ENCODE results near the gene DRG1.
"Not testable (repeated sequence)": the region's sequence is repeated elsewhere in the genome, so short reads cannot be mapped to it uniquely, and the experiment has no call there.

Gene DRG1

GRCh38 chr22:31361743-31362142 lies 37.7 kb upstream of the DRG1 start:
- no peak overlapping the region for H3K27ac ChIP-seq
- TF ChIP-seq CTCF (IDR thresholded peaks at IDR 0.05) = no peak
- intact Hi-C loops (cut with DNase I; ENCODE audit: low total_unique reads) = no loop called here
- H3K4me3 ChIP-seq = no peak overlapping the region
- no peaks in the 10 kb centered on the region for H3K36me3 ChIP-seq
- H3K4me1 ChIP-seq = no peaks in the 10 kb centered on the region
- peaks cover 0 to 3% of the 10 kb centered on the region in 2 donors for H3K27me3 ChIP-seq
- DNase-seq = no peak
- H3K9me3 ChIP-seq = no peaks in the 10 kb centered on the region

DNA sequence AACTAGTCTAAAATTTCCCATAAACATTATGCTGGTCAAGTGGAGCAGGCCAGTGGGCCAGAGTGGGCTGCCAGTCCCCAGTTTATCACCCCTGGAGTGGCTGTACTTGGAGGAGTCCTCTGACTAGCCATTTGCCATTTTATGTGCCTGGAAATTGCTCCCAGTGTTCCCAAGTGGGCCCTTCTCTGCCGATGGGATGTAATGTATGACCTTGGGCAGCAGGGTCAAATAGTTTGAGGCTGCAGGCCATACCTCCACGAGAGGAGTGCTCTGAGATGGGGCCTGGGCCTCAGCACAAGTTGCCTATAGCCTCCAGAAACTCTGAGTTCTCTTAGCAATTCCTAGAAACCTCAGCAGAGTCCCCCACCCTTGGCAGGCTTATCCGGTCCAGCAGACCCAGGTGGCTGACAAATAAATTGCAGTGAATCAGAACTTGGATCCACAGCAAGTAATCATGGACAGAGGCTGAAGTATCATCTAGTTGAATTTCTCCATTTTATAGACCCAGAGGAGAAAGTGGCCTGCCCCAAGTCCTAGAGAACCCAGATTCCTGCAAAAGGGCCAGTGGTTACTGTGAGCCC lies 35.4 kb upstream of the DRG1 start:
- intact Hi-C loops (cut with DNase I; ENCODE audit: low total_unique reads) = no loop called here
- no peaks in the 10 kb centered on the region for H3K9me3 ChIP-seq
- DNase-seq = no peak
- H3K27me3 ChIP-seq = no peaks in the 10 kb centered on the region
- H3K27ac ChIP-seq = no peak overlapping the region
- H3K4me3 ChIP-seq = no peak overlapping the region
- no peak for TF ChIP-seq CTCF (IDR thresholded peaks at IDR 0.05)
- no peaks in the 10 kb centered on the region for H3K36me3 ChIP-seq
- no peaks in the 10 kb centered on the region for H3K4me1 ChIP-seq

GRCh38 chr22:31367426-31367825 lies 32.0 kb upstream of the DRG1 start:
- H3K4me1 ChIP-seq = no peaks in the 10 kb centered on the region
- no peak overlapping the region for H3K4me3 ChIP-seq
- H3K9me3 ChIP-seq = no peaks in the 10 kb centered on the region
- intact Hi-C loops (cut with DNase I; ENCODE audit: low total_unique reads) = no loop called here
- H3K27me3 ChIP-seq = no peaks in the 10 kb centered on the region
- no peak for TF ChIP-seq CTCF (IDR thresholded peaks at IDR 0.05)
- DNase-seq = no peak
- H3K27ac ChIP-seq = no peak overlapping the region
- H3K36me3 ChIP-seq = no peaks in the 10 kb centered on the region

DNA sequence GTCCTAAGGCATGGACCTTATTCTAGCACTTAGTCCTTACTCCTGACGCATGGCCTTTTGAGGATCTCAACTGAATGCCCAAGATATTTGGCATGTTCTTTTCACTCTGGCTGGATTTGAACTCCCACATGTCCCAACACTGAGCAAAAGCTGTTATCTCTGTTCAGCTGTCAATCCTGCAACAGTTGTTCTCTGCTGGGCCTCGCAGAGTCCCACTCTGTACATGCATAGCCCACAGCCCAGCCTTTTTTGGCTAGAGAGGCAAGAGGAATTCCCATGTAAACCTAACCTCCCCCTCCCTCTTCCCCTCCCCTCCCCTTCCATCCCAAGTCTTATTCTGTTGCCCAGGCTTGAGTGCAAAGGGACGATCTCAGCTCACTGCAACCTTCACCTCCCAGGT lies 21.8 kb upstream of the DRG1 start:
- no peak for TF ChIP-seq CTCF (IDR thresholded peaks at IDR 0.05)
- Histone ChIP-seq H3K4me1 (peaks cover 0 to 7% (median 0%) of the 10 kb centered on the region in 4 donors), H3K4me3 (no peak overlapping the region), H3K27ac (no peak overlapping the region), H3K9me3 (no peaks in the 10 kb centered on the region), H3K36me3 (no peaks in the 10 kb centered on the region), H3K27me3 (no peaks in the 10 kb centered on the region)
- intact Hi-C loops (cut with DNase I; ENCODE audit: low total_unique reads) = no loop called here
- no peak for DNase-seq

DNA sequence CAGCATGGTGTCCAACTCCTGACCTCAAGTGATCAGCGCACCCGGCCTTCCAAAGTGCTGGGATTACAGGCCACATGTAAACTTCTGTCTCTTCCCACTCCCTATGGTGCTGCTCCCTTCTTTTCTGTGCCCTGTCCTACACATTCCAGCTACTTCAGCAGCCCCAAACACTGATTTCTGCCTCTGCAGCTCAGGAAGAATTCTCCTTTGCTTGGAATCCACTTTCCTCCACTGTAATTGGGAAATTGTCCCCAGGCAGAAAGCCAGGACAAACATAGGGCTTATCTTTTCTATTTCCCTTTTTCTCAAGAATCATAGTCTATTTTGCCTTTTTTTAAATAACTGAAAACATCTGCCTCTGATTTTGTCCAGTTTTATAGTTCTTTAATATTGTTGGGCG lies 21.3 kb upstream of the DRG1 start:
- Histone ChIP-seq H3K4me1 (peaks cover 0 to 7% (median 0%) of the 10 kb centered on the region in 4 donors), H3K27ac (no peak overlapping the region), H3K27me3 (no peaks in the 10 kb centered on the region), H3K36me3 (no peaks in the 10 kb centered on the region), H3K9me3 (no peaks in the 10 kb centered on the region), H3K4me3 (no peak overlapping the region)
- DNase-seq = no peak
- intact Hi-C loops (cut with DNase I; ENCODE audit: low total_unique reads) = no loop called here
- no peak for TF ChIP-seq CTCF (IDR thresholded peaks at IDR 0.05)

- intact Hi-C loops (cut with DNase I; ENCODE audit: low total_unique reads); DNase-seq: not testable (repeated sequence)
Measured at GRCh38 chr22:31378651-31379050, 20.8 kb upstream of the DRG1 start.

More at GRCh38 chr22:31378651-31379050, 20.8 kb upstream of the DRG1 start:
- not testable (repeated sequence) for H3K4me3 ChIP-seq, H3K27me3 ChIP-seq, H3K4me1 ChIP-seq, H3K9me3 ChIP-seq, H3K27ac ChIP-seq, H3K36me3 ChIP-seq

Measured in tibial artery (tissue), 4 donors.